DLD1 (cell line): ENCODE results near the gene NR5A2.

Experiments
- in situ Hi-C: cut with HindIII; loops from 2 replicates; pipeline ENCODE4 v1.10.0; 2017; ENCODE audit warnings: low sequenced_read_pairs

The NR5A2 gene

GRCh38 chr1:200118779-200119505, 91.4 kb downstream of the NR5A2 start:
- in situ Hi-C loops: no loop called here

- in situ Hi-C loops: no loop called here
Measured at GRCh38 chr1:200121421-200121820, 93.9 kb downstream of the NR5A2 start.

- in situ Hi-C loops: no loop called here
Measured at GRCh38 chr1:200124309-200124708, 96.8 kb downstream of the NR5A2 start.

- in situ Hi-C loops: no loop called here
Measured at GRCh38 chr1:200128081-200128480, 100.6 kb downstream of the NR5A2 start.

- in situ Hi-C loops: no loop called here
Measured at GRCh38 chr1:200128944-200129879, 101.7 kb downstream of the NR5A2 start.

- in situ Hi-C loops: no loop called here
Measured at GRCh38 chr1:200130552-200130951, 103.0 kb downstream of the NR5A2 start.

GRCh38 chr1:200131551-200132125, 104.1 kb downstream of the NR5A2 start:
- in situ Hi-C loops: no loop called here

- in situ Hi-C loops: no loop called here
Measured at GRCh38 chr1:200133123-200133522, 105.6 kb downstream of the NR5A2 start.

GRCh38 chr1:200134116-200134515, 106.6 kb downstream of the NR5A2 start:
- in situ Hi-C loops: no loop called here

GRCh38 chr1:200136384-200136783, 108.9 kb downstream of the NR5A2 start:
- in situ Hi-C loops: no loop called here

- in situ Hi-C loops: no loop called here
Measured at GRCh38 chr1:200139661-200140250, 112.2 kb downstream of the NR5A2 start.

GRCh38 chr1:200143347-200143746, 115.8 kb downstream of the NR5A2 start:
- in situ Hi-C loops: no loop called here

GRCh38 chr1:200146100-200146499, 118.6 kb downstream of the NR5A2 start:
- in situ Hi-C loops: no loop called here

GRCh38 chr1:200147094-200147493, 119.6 kb downstream of the NR5A2 start:
- in situ Hi-C loops: no loop called here

- in situ Hi-C loops: no loop called here
Measured at GRCh38 chr1:200147742-200148141, 120.2 kb downstream of the NR5A2 start.

- in situ Hi-C loops: no loop called here
Measured at GRCh38 chr1:200150006-200150405, 122.5 kb downstream of the NR5A2 start.

- in situ Hi-C loops: no loop called here
Measured at GRCh38 chr1:200150721-200151120, 123.2 kb downstream of the NR5A2 start.

GRCh38 chr1:200152336-200152735, 124.8 kb downstream of the NR5A2 start:
- in situ Hi-C loops: no loop called here

- in situ Hi-C loops: no loop called here
Measured at GRCh38 chr1:200153277-200154055, 126.0 kb downstream of the NR5A2 start.

GRCh38 chr1:200154069-200154767, 126.7 kb downstream of the NR5A2 start:
- in situ Hi-C loops: no loop called here
